HCT116 (cell line): ENCODE results near the gene FARP1.

Experiments used
- CEBPB ChIP-seq: IDR thresholded peaks from 2 replicates; pipeline ENCODE4 v1.6.1; 2012; ENCODE audit warnings: low read depth
- CTCF ChIP-seq, 3 experiments: fragments of 200-600 bp in 1 of 3; sonication (generic) in 1 of 3; IDR thresholded peaks in 2 of 3; conservative IDR thresholded peaks in 1 of 3; 2 replicates each; pipeline ENCODE4 v1.5.1; 2012 to 2017; ENCODE audit warnings: low read depth in 2 of 3, low read length in 2 of 3, antibody characterized with exemption in 1 of 3, borderline replicate concordance in 1 of 3, control low read depth in 1 of 3, mild to moderate bottlenecking in 1 of 3, mixed read lengths in 1 of 3, mixed run types in 1 of 3, moderate library complexity in 1 of 3; ENCODE audit not compliant: insufficient read depth in 1 of 3
- EZH2phosphoT487 ChIP-seq: fragments of 200-600 bp; IDR thresholded peaks from 2 replicates; pipeline ENCODE4 v1.6.1; 2018; ENCODE audit warnings: antibody characterized with exemption, borderline replicate concordance
- MAX ChIP-seq: IDR thresholded peaks from 2 replicates; pipeline ENCODE4 v1.6.1; 2012
- POLR2A ChIP-seq: IDR thresholded peaks from 2 replicates; pipeline ENCODE4 v1.7.0; 2011; ENCODE audit warnings: borderline replicate concordance; ENCODE audit not compliant: insufficient read depth, insufficient read length; ENCODE audit errors: extremely low read depth
- REST ChIP-seq: IDR thresholded peaks from 2 replicates; pipeline ENCODE4 v1.6.1; 2012; ENCODE audit warnings: low read depth
- SP1 ChIP-seq: IDR thresholded peaks from 2 replicates; pipeline ENCODE4 v1.6.1; 2012; ENCODE audit warnings: low read depth
- ZNF274 ChIP-seq: fragments of 200-500 bp; sonication (Bioruptor generic); IDR thresholded peaks from 2 replicates; pipeline ENCODE4 v1.6.1; 2014; ENCODE audit warnings: mild to moderate bottlenecking, low read depth, low read length, inconsistent platforms

- no peak for TF ChIP-seq MAX
- no peak for TF ChIP-seq REST
- TF ChIP-seq CTCF (IDR thresholded peaks at IDR 0.05 in 2 of 3, conservative IDR thresholded peaks at IDR 0.05 in 1 of 3; ENCODE audit: borderline replicate concordance in 1 of 3, insufficient read depth in 1 of 3, low read depth in 2 of 3, low read length in 2 of 3) = peak in 2 of 3 experiments; percentile 85 to 89; a peak in 4 of 6 replicates
- TF ChIP-seq POLR2A = no peak
- no peak for TF ChIP-seq EZH2phosphoT487
- TF ChIP-seq CEBPB = no peak
- no peak for TF ChIP-seq SP1
- TF ChIP-seq ZNF274 = no peak
Observed at GRCh38 chr13:98447881-98448641, 305.2 kb downstream of the FARP1 start.
